Erythroblast (primary cell): ENCODE results near the gene CES1.

Source experiments
- GATA1 ChIP-seq: IDR thresholded peaks from 2 replicates; pipeline ENCODE4 v1.6.1; 2011; ENCODE audit warnings: low read depth, mild to moderate bottlenecking, control low read depth, low read length, moderate library complexity
- POLR2A ChIP-seq: IDR thresholded peaks from 2 replicates; pipeline ENCODE4 v1.6.1; 2011; ENCODE audit warnings: mild to moderate bottlenecking, low read length

DNA sequence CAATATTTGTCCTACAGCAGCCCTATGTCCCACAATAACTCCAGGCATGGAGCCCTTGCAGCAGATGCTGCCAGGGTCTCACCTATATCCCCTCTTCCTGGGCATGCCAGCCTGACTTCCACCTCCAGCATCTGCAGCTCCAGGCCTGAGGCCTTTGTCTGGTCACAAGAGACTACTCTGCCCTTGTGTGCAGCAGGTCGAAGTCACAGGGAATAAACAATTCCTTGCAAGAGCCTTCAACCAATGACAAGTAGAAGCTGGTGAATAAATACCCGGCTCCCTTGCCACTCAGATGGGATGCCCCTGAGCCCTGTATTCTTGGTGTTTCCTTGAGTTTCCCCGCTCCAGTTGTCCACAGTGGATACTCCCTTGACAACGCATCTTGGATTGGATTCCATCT, 23.0 kb downstream of the CES1 start:
- TF ChIP-seq POLR2A (no peak), GATA1 (no peak)
